Activated CD8-positive, alpha-beta memory T cell treated with anti-CD3 and anti-CD28 coated beads, Interleukin-2, amount 50 U/mL, for 24 hours (primary cell): ENCODE data around the gene RNASE3.
"Not testable (repeated sequence)": the region's sequence is repeated elsewhere in the genome, so short reads cannot be mapped to it uniquely, and the experiment has no call there.

Source experiments
- DNase-seq: peaks from one replicate; pipeline ENCODE4 v3.0.0-alpha.2; 2020; ENCODE audit errors: extremely low read depth

RNASE3 gene

DNA sequence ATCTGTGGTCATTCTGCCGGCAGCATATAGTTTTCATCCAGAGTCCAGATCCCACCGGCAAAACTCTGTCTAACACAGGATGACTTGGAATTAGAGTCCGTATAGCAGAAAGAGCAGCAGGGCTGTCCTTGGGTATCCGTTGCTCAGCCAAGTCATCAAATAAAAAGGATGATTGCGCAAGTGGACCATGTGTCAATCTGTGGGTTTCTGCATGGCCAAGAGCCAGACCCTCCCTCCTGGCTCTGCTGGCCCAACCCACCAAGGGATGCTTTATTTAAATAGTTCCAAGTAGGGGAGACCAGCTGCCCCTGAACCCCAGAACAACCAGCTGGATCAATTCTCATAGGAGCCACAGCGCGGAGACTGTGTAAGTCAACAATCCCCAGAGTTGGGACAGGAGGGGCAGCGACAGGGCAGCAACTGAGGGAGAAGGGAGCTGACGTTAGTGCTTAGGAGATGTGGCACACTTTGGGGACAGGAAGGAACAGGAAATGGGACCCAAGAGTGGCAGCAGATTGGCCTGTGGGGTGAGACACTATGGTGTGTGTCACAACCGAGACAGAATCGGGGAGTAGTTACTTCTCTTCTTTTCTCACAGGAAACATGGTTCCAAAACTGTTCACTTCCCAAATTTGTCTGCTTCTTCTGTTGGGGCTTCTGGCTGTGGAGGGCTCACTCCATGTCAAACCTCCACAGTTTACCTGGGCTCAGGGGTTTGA is 28.0 kb downstream of the RNASE3 start:
- DNase-seq: not testable (repeated sequence)

DNA sequence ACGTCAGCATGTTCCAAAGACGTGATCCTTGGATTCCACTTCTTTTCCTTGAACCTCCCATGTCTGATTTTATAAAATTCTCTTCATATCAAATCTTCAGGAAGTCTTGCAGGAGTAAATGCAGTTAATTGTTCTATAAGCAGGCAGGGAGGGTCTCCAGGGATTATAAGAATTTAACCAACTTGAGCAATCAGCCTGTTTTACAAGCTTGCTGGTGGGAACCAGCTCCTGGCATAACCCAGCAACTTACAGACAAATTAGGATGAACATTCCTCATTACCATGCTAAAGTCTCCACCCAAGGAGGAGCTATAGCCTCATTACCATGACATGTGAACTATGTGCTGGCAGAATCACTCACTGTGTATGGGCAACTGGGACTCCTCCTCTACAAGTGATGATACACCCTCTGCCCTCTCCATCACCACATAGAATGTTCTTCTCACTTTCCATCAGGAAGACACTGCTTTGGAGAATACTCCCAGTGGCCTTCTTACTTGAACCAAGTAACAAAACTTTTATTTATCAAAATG is 32.6 kb downstream of the RNASE3 start:
- DNase-seq: not testable (repeated sequence)

DNA sequence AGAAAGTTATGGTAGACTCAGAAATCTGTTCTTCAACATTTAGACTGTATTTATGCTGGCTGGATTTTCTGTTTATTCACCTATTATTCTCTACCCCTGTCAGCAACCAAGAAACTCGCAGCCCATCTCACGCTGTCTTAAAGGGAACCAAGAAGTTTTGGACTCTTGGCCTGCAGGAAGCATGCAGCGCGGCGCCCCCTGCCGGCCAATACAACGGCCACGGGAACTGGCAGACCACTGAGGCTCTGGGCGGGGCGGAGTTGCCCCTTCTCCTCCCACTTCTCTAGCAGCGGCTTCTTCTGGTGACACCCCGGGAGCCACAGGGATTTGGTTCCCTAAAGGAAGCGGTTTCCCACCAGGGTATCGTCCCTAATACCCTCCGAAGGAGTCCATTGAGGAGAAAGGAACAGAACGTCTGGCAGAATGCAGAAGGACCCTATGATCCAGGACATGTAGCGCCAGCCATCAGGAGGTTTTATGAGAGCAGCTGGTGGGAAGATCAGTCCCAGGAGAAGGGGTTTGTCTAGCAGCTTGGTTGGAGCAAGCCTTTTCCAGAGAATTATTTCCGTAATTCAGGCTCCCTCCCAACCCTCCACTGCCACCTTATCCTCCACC is 43.1 kb downstream of the RNASE3 start:
- no peak for DNase-seq

DNA sequence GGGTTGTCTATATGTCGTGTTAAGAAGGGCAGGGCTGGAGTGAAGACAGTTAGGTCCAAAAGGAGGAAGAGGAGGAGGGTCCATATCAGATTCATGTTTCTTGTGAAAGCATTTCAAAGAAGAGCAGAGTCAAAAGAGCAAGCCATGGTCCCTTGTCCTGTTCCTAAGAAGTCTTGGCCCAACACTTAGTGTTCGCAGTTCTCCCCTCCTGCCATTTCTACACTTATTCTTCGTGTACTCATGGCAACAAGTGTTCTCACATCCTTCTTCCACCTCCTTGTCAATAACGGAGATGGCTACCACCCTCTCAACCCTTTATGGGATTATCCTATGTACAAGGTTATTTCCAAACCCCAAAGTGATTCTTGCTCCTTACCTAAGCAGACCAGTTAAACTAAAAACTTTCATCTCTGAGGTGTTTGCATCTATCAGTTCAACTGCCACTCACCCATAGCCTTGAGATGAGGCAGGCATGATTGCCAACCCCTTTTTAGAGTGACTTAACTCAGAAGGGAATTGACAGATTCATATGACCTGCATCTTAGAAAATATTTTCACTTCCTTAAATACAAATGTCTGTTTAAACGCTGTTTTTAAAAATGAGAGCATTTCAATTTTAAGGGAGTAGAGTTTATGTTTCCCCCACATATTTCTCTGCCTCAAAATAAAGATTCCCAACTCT is 44.3 kb downstream of the RNASE3 start:
- DNase-seq: no peak
